IMR-90 (cell line): ENCODE data around the gene GPR32. TPM values are rescaled to one million over a fixed set of nuclear protein-coding genes. Genes with fewer than 3 reads are reported as not detected.

Experiments
- ATAC-seq: fragments of 200-7000 bp; cut with Tn5 transposase; 2 replicates; pipeline ENCODE4 v1.9.1; 2020; ENCODE audit warnings: low read depth, mild to moderate bottlenecking, moderate library complexity
- BruUV-seq: library from RNA; stranded (reverse); fragments of 400-500 nt; replicated peaks from 2 replicates; lab custom pipeline; 2021; lab: Mats Ljungman, UMichigan
- CTCF ChIA-PET: fragments of 300-600 bp; formaldehyde crosslinking; extraction: SDS; loops from one replicate; lab custom pipeline; 2021; ENCODE audit warnings: antibody characterized with exemption; lab: Yijun Ruan, JAX
- POLR2A ChIA-PET: fragments of 300-600 bp; sonication (Branson Sonifier 250); formaldehyde crosslinking; loops from one replicate; lab custom pipeline; 2022; ENCODE audit warnings: antibody characterized with exemption; ENCODE audit not compliant: unreplicated experiment; lab: Charles Lee
- DNase-seq: peaks from one replicate; pipeline ENCODE4 v3.0.0; 2013
- H2AFZ ChIP-seq: replicated peaks from 2 replicates; pipeline ENCODE3; 2013; ENCODE audit warnings: low read length, mild to moderate bottlenecking; ENCODE audit not compliant: poor library complexity
- H2AK5ac ChIP-seq: 2 replicates; pipeline ENCODE4 v1.6.1; 2013; ENCODE audit warnings: low read depth, low read length, inconsistent platforms
- H2AK9ac ChIP-seq: replicated peaks from 2 replicates; pipeline ENCODE3; 2013; ENCODE audit warnings: mild to moderate bottlenecking, low read depth, low read length, moderate library complexity; ENCODE audit not compliant: poor library complexity
- H2BK120ac ChIP-seq: 2 replicates; pipeline ENCODE4 v1.6.1; 2013; ENCODE audit warnings: low read depth, low read length, inconsistent platforms
- H2BK15ac ChIP-seq: 3 replicates; pipeline ENCODE4 v1.6.1; 2013; ENCODE audit warnings: low read depth, low read length, inconsistent platforms
- H2BK20ac ChIP-seq: 2 replicates; pipeline ENCODE4 v1.6.1; 2013; ENCODE audit warnings: low read depth, mild to moderate bottlenecking, inconsistent platforms, low read length, moderate library complexity
- H2BK5ac ChIP-seq: 2 replicates; pipeline ENCODE4 v1.6.1; 2013; ENCODE audit warnings: mild to moderate bottlenecking, low read depth, low read length, inconsistent platforms; ENCODE audit not compliant: poor library complexity, severe bottlenecking
- H3K14ac ChIP-seq: replicated peaks from 2 replicates; pipeline ENCODE4 v1.6.1; 2013; ENCODE audit warnings: low read depth, low read length, inconsistent platforms
- H3K18ac ChIP-seq: 2 replicates; pipeline ENCODE4 v1.6.1; 2013; ENCODE audit warnings: low read depth, low read length, control low read depth
- H3K23ac ChIP-seq: 2 replicates; pipeline ENCODE4 v1.6.1; 2013; ENCODE audit warnings: low read depth, low read length, inconsistent platforms
- H3K27ac ChIP-seq: 2 replicates; pipeline ENCODE4 v1.5.1; 2013; ENCODE audit warnings: mild to moderate bottlenecking, control low read depth, low read length; ENCODE audit not compliant: insufficient read depth
- H3K27me3 ChIP-seq: 2 replicates; pipeline ENCODE4 v1.6.1; 2013; ENCODE audit warnings: low read length; ENCODE audit not compliant: control insufficient read depth, insufficient read depth
- H3K36me3 ChIP-seq: 2 replicates; pipeline ENCODE4 v1.6.1; 2013; ENCODE audit warnings: low read length, mixed read lengths; ENCODE audit not compliant: control insufficient read depth, insufficient read depth
- H3K4ac ChIP-seq: 2 replicates; pipeline ENCODE4 v1.6.1; 2013; ENCODE audit warnings: low read depth, low read length, inconsistent platforms
- H3K4me1 ChIP-seq: 2 replicates; pipeline ENCODE4 v1.6.1; 2013; ENCODE audit warnings: low read length, mixed read lengths; ENCODE audit not compliant: control insufficient read depth, insufficient read depth
- H3K4me2 ChIP-seq: 2 replicates; pipeline ENCODE4 v1.6.1; 2013; ENCODE audit warnings: low read depth, mild to moderate bottlenecking, control low read depth, low read length, moderate library complexity
- H3K4me3 ChIP-seq: 2 replicates; pipeline ENCODE4 v1.5.1; 2013; ENCODE audit warnings: low read depth, mild to moderate bottlenecking, control low read depth, low read length, moderate library complexity; ENCODE audit not compliant: insufficient read depth
- H3K56ac ChIP-seq: 2 replicates; pipeline ENCODE4 v1.6.1; 2013; ENCODE audit warnings: low read length, inconsistent platforms; ENCODE audit not compliant: insufficient read depth; ENCODE audit errors: extremely low read depth
- H3K79me1 ChIP-seq, 2 experiments: 2 replicates each; pipeline ENCODE4 v1.6.1; 2013; ENCODE audit warnings: low read length in 2 of 2, inconsistent platforms in 1 of 2, low read depth in 1 of 2
- H3K9ac ChIP-seq: 2 replicates; pipeline ENCODE4 v1.6.1; 2013; ENCODE audit warnings: low read depth, low read length, control low read depth
- H3K9me1 ChIP-seq: 2 replicates; pipeline ENCODE4 v1.6.1; 2013; ENCODE audit warnings: low read length, inconsistent platforms; ENCODE audit not compliant: insufficient read depth
- H3K9me3 ChIP-seq: 2 replicates; pipeline ENCODE4 v1.6.1; 2013; ENCODE audit warnings: low read length; ENCODE audit not compliant: control insufficient read depth, insufficient read depth
- H4K20me1 ChIP-seq: 2 replicates; pipeline ENCODE4 v1.6.1; 2013; ENCODE audit warnings: low read length, inconsistent platforms; ENCODE audit not compliant: insufficient read depth
- H4K5ac ChIP-seq: 2 replicates; pipeline ENCODE4 v1.6.1; 2013; ENCODE audit warnings: mild to moderate bottlenecking, low read depth, low read length, control low read depth
- H4K8ac ChIP-seq, 2 experiments: 2 replicates each; pipeline ENCODE4 v1.6.1; 2013; ENCODE audit warnings: low read depth in 2 of 2, low read length in 2 of 2, control low read depth in 1 of 2, inconsistent platforms in 1 of 2
- H4K91ac ChIP-seq: 2 replicates; pipeline ENCODE4 v1.6.1; 2013; ENCODE audit warnings: low read depth, low read length, inconsistent platforms; ENCODE audit not compliant: insufficient read depth
- BHLHE40 ChIP-seq: fragments of 150-350 bp; IDR thresholded peaks from 2 replicates; pipeline ENCODE4 v1.6.1; 2016; ENCODE audit warnings: mild to moderate bottlenecking, low read depth, low read length
- CHD1 ChIP-seq: IDR thresholded peaks from 2 replicates; pipeline ENCODE4 v1.6.1; 2012; ENCODE audit warnings: low read depth, low read length, improper control_type of control experiment
- MAFK ChIP-seq: IDR thresholded peaks from 2 replicates; pipeline ENCODE4 v1.6.1; 2012; ENCODE audit warnings: low read depth, low read length, improper control_type of control experiment
- MAZ ChIP-seq: IDR thresholded peaks from 2 replicates; pipeline ENCODE4 v1.6.1; 2012; ENCODE audit warnings: low read depth, mild to moderate bottlenecking, low read length, improper control_type of control experiment, moderate library complexity, borderline replicate concordance
- NFE2L2 ChIP-seq: fragments of 150-350 bp; IDR thresholded peaks from 2 replicates; pipeline ENCODE4 v1.6.1; 2016; ENCODE audit warnings: low read depth, mild to moderate bottlenecking, low read length
- POLR2A ChIP-seq: IDR thresholded peaks from 2 replicates; pipeline ENCODE4 v1.6.1; 2012; ENCODE audit warnings: mild to moderate bottlenecking, low read depth, low read length
- RCOR1 ChIP-seq: IDR thresholded peaks from 2 replicates; pipeline ENCODE4 v1.6.1; 2012; ENCODE audit warnings: mild to moderate bottlenecking, low read length, improper control_type of control experiment; ENCODE audit not compliant: insufficient replicate concordance
- SMC3 ChIP-seq: fragments of 150-350 bp; IDR thresholded peaks from 2 replicates; pipeline ENCODE4 v1.6.1; 2016; ENCODE audit warnings: low read depth, mild to moderate bottlenecking, antibody characterized with exemption, low read length, moderate library complexity
- WGBS, 2 experiments: methylation state at CpG; one replicate each; pipeline versions ENCODE4 v1.1.5 to v1.1.7; 2013; ENCODE audit warnings: missing lambda C conversion rate in 2 of 2; ENCODE audit not compliant: insufficient read length in 1 of 2; ENCODE audit errors: extremely low coverage in 2 of 2; 5-methylcytosine and 5-hydroxymethylcytosine counted together
- dilution Hi-C: fragments of 300-500 bp; cut with HindIII; formaldehyde crosslinking; loops from one replicate; pipeline ENCODE4 v1.14.3; 2018; ENCODE audit warnings: low sequenced_read_pairs; ENCODE audit not compliant: unreplicated experiment
- in situ Hi-C: fragments of 300-500 bp; cut with MboI; formaldehyde crosslinking; loops from 3 replicates; pipeline ENCODE4 v1.14.3; 2019; ENCODE audit warnings: low sequenced_read_pairs, inconsistent platforms, mixed read lengths
- intact Hi-C: fragments of 100-400 bp; cut with micrococcal nuclease; formaldehyde crosslinking; loops from 2 replicates; pipeline ENCODE4 v1.10.0; 2022
- polyA plus RNA-seq, 3 experiments: library from polyadenylated mRNA; depleted of rRNA; stranded (reverse); fragments of >200 nt; gene quantifications; 2 replicates each; pipeline ENCODE4 v1.2.3, GENCODE V29; 2012; ENCODE audit warnings: low replicate concordance in 1 of 3
- total RNA-seq: library from RNA; depleted of rRNA; stranded (reverse); fragments of >200 nt; gene quantifications from 2 replicates; pipeline ENCODE4 v1.2.3, GENCODE V29; 2012
- TF ChIP-seq, protein P1 (sequence below): fragments of 150-350 bp; IDR thresholded peaks from 2 replicates; pipeline ENCODE4 v1.6.1; 2016; ENCODE audit warnings: low read depth, mild to moderate bottlenecking, low read length, moderate library complexity, borderline replicate concordance
- TF ChIP-seq, protein P2 (sequence below): conservative IDR thresholded peaks from 2 replicates; pipeline ENCODE4 v1.5.1; 2012; ENCODE audit warnings: mild to moderate bottlenecking, low read depth, low read length, improper control_type of control experiment

Gene GPR32
- total and polyA plus RNA-seq, 2 of the 4 experiments (the other 2 are of a cell fraction) = not detected

DNA sequence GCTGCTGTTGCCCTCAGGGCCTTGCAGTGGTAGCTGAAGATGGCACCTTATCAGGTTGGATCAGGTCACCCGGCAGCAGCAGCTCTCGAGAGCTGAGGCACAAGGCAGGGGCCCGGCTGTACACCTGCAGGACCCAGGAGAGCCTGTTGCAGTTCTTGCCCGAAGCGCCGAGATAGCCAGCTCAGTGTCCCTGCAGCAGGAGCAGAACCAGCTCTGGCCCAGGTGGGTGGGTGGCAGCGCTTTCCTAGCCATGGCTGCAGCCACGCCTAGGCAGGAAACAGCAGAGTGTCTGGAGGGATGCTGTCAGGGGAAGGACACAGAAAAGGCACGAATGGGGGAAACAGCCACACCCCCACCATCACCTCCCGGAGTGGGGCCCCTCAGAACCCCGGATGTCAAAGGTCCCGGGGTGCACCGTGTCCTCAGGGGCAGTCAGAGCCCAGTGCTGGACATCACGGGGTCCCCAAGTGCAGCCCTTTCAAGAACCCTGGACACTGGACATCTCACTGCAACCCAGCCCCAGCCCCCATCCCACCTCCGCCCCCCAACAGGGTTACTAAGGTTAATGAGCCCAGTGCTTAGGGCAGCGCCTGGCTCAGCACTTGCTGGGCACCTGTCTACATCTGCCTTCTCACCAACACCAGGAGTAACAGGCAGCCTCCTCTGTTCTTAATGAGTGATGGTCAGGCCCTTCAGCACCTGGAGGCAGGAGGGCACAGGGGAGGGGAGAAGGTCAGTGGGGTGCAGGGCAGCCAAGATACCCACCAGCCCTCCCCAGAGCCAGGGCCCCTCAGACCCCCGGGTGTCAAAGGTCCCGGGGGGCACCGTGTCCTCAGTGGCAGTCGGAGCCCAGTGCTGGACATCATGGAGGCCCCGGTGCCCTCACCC is 28.6 kb downstream of the GPR32 start (continued):
- no peak for TF ChIP-seq MAFK

DNA sequence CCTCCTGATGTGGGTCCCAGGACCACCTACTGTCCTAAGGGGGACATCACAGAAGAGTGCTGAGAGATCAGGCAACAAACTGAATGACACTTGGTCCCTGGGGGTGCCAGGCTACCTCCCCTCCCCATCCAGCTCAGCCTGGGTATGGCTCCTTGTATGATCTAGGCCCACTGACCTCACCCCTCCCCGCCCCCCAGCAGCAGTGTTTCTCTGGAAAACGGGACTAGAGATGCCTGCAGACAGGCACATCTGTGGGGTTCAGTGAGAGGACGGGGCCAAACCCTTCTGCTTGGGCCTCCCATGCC is 29.2 kb downstream of the GPR32 start:
- WGBS, 2 experiments = 100% methylated on average over 1 of the region's 3 CpGs; no CpG with 5 or more reads in 1 of the 2 experiments
- no peak for ATAC-seq
- peaks cover 37% of the 10 kb centered on the region for H3K36me3 ChIP-seq
- TF ChIP-seq, protein P1, sequence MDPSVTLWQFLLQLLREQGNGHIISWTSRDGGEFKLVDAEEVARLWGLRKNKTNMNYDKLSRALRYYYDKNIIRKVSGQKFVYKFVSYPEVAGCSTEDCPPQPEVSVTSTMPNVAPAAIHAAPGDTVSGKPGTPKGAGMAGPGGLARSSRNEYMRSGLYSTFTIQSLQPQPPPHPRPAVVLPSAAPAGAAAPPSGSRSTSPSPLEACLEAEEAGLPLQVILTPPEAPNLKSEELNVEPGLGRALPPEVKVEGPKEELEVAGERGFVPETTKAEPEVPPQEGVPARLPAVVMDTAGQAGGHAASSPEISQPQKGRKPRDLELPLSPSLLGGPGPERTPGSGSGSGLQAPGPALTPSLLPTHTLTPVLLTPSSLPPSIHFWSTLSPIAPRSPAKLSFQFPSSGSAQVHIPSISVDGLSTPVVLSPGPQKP = no peak
- TF ChIP-seq BHLHE40 (no peak), MAZ (no peak), CHD1 (no peak), NFE2L2 (no peak), RCOR1 (no peak), SMC3 (no peak), POLR2A (no peak)
- TF ChIP-seq, protein P2, sequence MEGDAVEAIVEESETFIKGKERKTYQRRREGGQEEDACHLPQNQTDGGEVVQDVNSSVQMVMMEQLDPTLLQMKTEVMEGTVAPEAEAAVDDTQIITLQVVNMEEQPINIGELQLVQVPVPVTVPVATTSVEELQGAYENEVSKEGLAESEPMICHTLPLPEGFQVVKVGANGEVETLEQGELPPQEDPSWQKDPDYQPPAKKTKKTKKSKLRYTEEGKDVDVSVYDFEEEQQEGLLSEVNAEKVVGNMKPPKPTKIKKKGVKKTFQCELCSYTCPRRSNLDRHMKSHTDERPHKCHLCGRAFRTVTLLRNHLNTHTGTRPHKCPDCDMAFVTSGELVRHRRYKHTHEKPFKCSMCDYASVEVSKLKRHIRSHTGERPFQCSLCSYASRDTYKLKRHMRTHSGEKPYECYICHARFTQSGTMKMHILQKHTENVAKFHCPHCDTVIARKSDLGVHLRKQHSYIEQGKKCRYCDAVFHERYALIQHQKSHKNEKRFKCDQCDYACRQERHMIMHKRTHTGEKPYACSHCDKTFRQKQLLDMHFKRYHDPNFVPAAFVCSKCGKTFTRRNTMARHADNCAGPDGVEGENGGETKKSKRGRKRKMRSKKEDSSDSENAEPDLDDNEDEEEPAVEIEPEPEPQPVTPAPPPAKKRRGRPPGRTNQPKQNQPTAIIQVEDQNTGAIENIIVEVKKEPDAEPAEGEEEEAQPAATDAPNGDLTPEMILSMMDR = no peak
- H4K20me1 ChIP-seq = peaks cover 75% of the 10 kb centered on the region
- H3K23ac ChIP-seq = no peak overlapping the region
- H3K79me1 ChIP-seq = peaks cover 13 to 31% of the 10 kb centered on the region in 2 experiments; a peak in 3 of 4 replicates
- in situ Hi-C loops = no loop called here
- ChIA-PET POLR2A (no interaction called here), CTCF (no interaction called here)
- no peak overlapping the region for H2BK15ac ChIP-seq
- H3K9me3 ChIP-seq = no peaks in the 10 kb centered on the region
- no peak overlapping the region for H3K4me3 ChIP-seq
- peaks cover 10% of the 10 kb centered on the region; the same call in 1 of the 2 replicates for H3K9me1 ChIP-seq
- H4K5ac ChIP-seq = no peak overlapping the region
- H2BK20ac ChIP-seq = no peak overlapping the region
- no peaks in the 10 kb centered on the region for H3K27me3 ChIP-seq
- no peak overlapping the region for H3K9ac ChIP-seq
- H3K56ac ChIP-seq = no peak overlapping the region
- H3K27ac ChIP-seq = no peak overlapping the region
- dilution Hi-C loops = no loop called here
- H3K4me1 ChIP-seq = peaks cover 3% of the 10 kb centered on the region; the same call in 1 of the 2 replicates
- no peak overlapping the region for H2AK9ac ChIP-seq
- no peak overlapping the region for H3K4ac ChIP-seq
- no TSS peak for BruUV-seq
- H4K8ac ChIP-seq = no peak overlapping the region
- H4K91ac ChIP-seq = no peak overlapping the region
- no peak overlapping the region for H3K4me2 ChIP-seq
- no peak overlapping the region for H3K14ac ChIP-seq
- no peak overlapping the region for H3K18ac ChIP-seq
- H2AFZ ChIP-seq = no peak overlapping the region
- no peak overlapping the region for H2BK5ac ChIP-seq
- no peak for DNase-seq
- H2AK5ac ChIP-seq = no peak overlapping the region
- no peak overlapping the region for H2BK120ac ChIP-seq
- intact Hi-C loops = no loop called here
